SK-N-SH treated with all-trans-retinoic acid at 6 μM for 48 hours (cell line): ENCODE measurements around the gene EPHB2.

Experiments
- ATAC-seq: fragments of 200-7000 bp; cut with Tn5 transposase; 3 replicates; pipeline ENCODE4 v1.9.1; 2020; ENCODE audit warnings: mild to moderate bottlenecking, moderate library complexity
- ARNTL ChIP-seq: fragments of 450-650 bp; formaldehyde crosslinking; IDR thresholded peaks from 2 replicates; pipeline ENCODE4 v1.5.0; 2020; ENCODE audit warnings: low read depth, mild to moderate bottlenecking, moderate library complexity, borderline replicate concordance
- BACH2 ChIP-seq: fragments of 250-450 bp; sonication (Bioruptor Pico); IDR thresholded peaks from 2 replicates; pipeline ENCODE4 v1.9.0; 2021; ENCODE audit warnings: mild to moderate bottlenecking, borderline replicate concordance
- CREB5 ChIP-seq: fragments of 250-450 bp; sonication (Bioruptor Pico); IDR thresholded peaks from 2 replicates; pipeline ENCODE4 v1.5.1; 2020; ENCODE audit warnings: low read depth, mild to moderate bottlenecking, moderate library complexity
- CSDC2 ChIP-seq: fragments of 250-450 bp; sonication (Bioruptor Pico); IDR thresholded peaks from 2 replicates; pipeline ENCODE4 v1.5.0; 2020; ENCODE audit warnings: mild to moderate bottlenecking, moderate library complexity
- CSRNP3 ChIP-seq: fragments of 250-450 bp; sonication (Bioruptor Pico); IDR thresholded peaks from 2 replicates; pipeline ENCODE4 v1.5.1; 2021; ENCODE audit warnings: mild to moderate bottlenecking, moderate library complexity
- ESRRG ChIP-seq: fragments of 250-450 bp; sonication (Bioruptor Pico); IDR thresholded peaks from 2 replicates; pipeline ENCODE4 v1.6.1; 2021; ENCODE audit warnings: mild to moderate bottlenecking
- ISL1 ChIP-seq: fragments of 250-450 bp; sonication (Bioruptor Pico); IDR thresholded peaks from 2 replicates; pipeline ENCODE4 v2.1.2; 2022; ENCODE audit warnings: mild to moderate bottlenecking, moderate library complexity
- OSR1 ChIP-seq: fragments of 250-450 bp; sonication (Bioruptor Pico); IDR thresholded peaks from 2 replicates; pipeline ENCODE4 v1.8.0; 2022; ENCODE audit warnings: moderate library complexity, mild to moderate bottlenecking, inconsistent platforms
- POU6F1 ChIP-seq: fragments of 250-450 bp; sonication (Bioruptor Pico); IDR thresholded peaks from 2 replicates; pipeline ENCODE4 v1.8.0; 2021; ENCODE audit warnings: low read depth, mild to moderate bottlenecking, moderate library complexity, borderline replicate concordance
- PPARA ChIP-seq: fragments of 250-450 bp; sonication (Bioruptor Pico); IDR thresholded peaks from 2 replicates; pipeline ENCODE4 v1.5.0; 2020; ENCODE audit warnings: mild to moderate bottlenecking, borderline replicate concordance
- RARB ChIP-seq: fragments of 250-450 bp; sonication (Bioruptor Pico); IDR thresholded peaks from 2 replicates; pipeline ENCODE4 v1.8.0; 2021; ENCODE audit warnings: mild to moderate bottlenecking, moderate library complexity
- SNAI2 ChIP-seq: fragments of 250-450 bp; sonication (Bioruptor Pico); IDR thresholded peaks from 2 replicates; pipeline ENCODE4 v1.5.0; 2020; ENCODE audit warnings: mild to moderate bottlenecking, moderate library complexity
- TCF4 ChIP-seq: fragments of 250-450 bp; sonication (Bioruptor Pico); IDR thresholded peaks from 2 replicates; pipeline ENCODE4 v1.8.0; 2021; ENCODE audit warnings: mild to moderate bottlenecking, moderate library complexity, borderline replicate concordance
- TOX ChIP-seq: fragments of 250-450 bp; sonication (Bioruptor Pico); IDR thresholded peaks from 2 replicates; pipeline ENCODE4 v1.8.0; 2021; ENCODE audit warnings: mild to moderate bottlenecking, moderate library complexity, borderline replicate concordance
- TSHZ2 ChIP-seq: fragments of 250-450 bp; sonication (Bioruptor Pico); IDR thresholded peaks from 2 replicates; pipeline ENCODE4 v1.5.0; 2020; ENCODE audit warnings: mild to moderate bottlenecking, moderate library complexity
- ZC3H10 ChIP-seq: fragments of 250-450 bp; sonication (Bioruptor Pico); IDR thresholded peaks from 2 replicates; pipeline ENCODE4 v1.5.1; 2021; ENCODE audit warnings: mild to moderate bottlenecking, moderate library complexity
- ZFP3 ChIP-seq: fragments of 250-450 bp; sonication (Bioruptor Pico); IDR thresholded peaks from 2 replicates; pipeline ENCODE4 v1.5.0; 2020; ENCODE audit warnings: mild to moderate bottlenecking, moderate library complexity
- ZFP30 ChIP-seq: fragments of 450-650 bp; formaldehyde crosslinking; IDR thresholded peaks from 2 replicates; pipeline ENCODE4 v1.5.0; 2022; ENCODE audit warnings: mild to moderate bottlenecking, moderate library complexity
- ZNF565 ChIP-seq: fragments of 450-650 bp; formaldehyde crosslinking; conservative IDR thresholded peaks from 2 replicates; pipeline ENCODE4 v1.5.0; 2020; ENCODE audit warnings: low read depth, mild to moderate bottlenecking, moderate library complexity
- ZNF70 ChIP-seq: fragments of 450-650 bp; formaldehyde crosslinking; IDR thresholded peaks from 2 replicates; pipeline ENCODE4 v1.5.0; 2020; ENCODE audit warnings: mild to moderate bottlenecking, moderate library complexity
- ZNF8 ChIP-seq: fragments of 450-650 bp; formaldehyde crosslinking; IDR thresholded peaks from 2 replicates; pipeline ENCODE4 v1.5.0; 2020; ENCODE audit warnings: mild to moderate bottlenecking, moderate library complexity

EPHB2 gene

GRCh38 chr1:22774833-22775182 is 64.2 kb downstream of the EPHB2 start:
- no peak for ATAC-seq
- TF ChIP-seq ESRRG, result no peak
- no peak for TF ChIP-seq ISL1 (CRISPR knock-in tag)
- no peak for TF ChIP-seq PPARA (CRISPR knock-in tag)
- no peak for TF ChIP-seq ZFP3
- no peak for TF ChIP-seq BACH2 (CRISPR knock-in tag)
- no peak for TF ChIP-seq ZC3H10 (CRISPR knock-in tag)
- TF ChIP-seq TOX (CRISPR knock-in tag), result no peak
- no peak for TF ChIP-seq ZNF70 (CRISPR knock-in tag)
- TF ChIP-seq CSRNP3 (CRISPR knock-in tag), result no peak
- no peak for TF ChIP-seq POU6F1 (CRISPR knock-in tag)
- TF ChIP-seq TCF4, result no peak
- TF ChIP-seq ZNF8 (CRISPR knock-in tag), result no peak
- TF ChIP-seq CREB5 (CRISPR knock-in tag), result no peak
- no peak for TF ChIP-seq ZFP30 (CRISPR knock-in tag)
- no peak for TF ChIP-seq TSHZ2
- TF ChIP-seq RARB (CRISPR knock-in tag), result no peak
- TF ChIP-seq, all 23 proteins: peak for 0

- TF ChIP-seq CSDC2 (CRISPR knock-in tag) (no peak), ZFP30 (CRISPR knock-in tag) (no peak), ARNTL (CRISPR knock-in tag) (no peak), ESRRG (no peak), CREB5 (CRISPR knock-in tag) (no peak), ZNF8 (CRISPR knock-in tag) (no peak), SNAI2 (no peak), POU6F1 (CRISPR knock-in tag) (no peak), PPARA (CRISPR knock-in tag) (no peak), TCF4 (no peak), ZNF565 (CRISPR knock-in tag) (no peak), TSHZ2 (no peak), OSR1 (no peak), BACH2 (CRISPR knock-in tag) (no peak)
- TF ChIP-seq, all 23 proteins: peak for 0
- no peak for ATAC-seq
These were observed 64.8 kb downstream of the EPHB2 start for GRCh38 chr1:22775478-22775877.
